HG02642 (cell line): ENCODE results near the gene ABLIM1.

Experiments used
- ATAC-seq: cut with Tn5 transposase; IDR thresholded peaks from one replicate; pipeline ENCODE4 v1.9.1; 2021; ENCODE audit warnings: mild to moderate bottlenecking; ENCODE audit not compliant: unreplicated experiment, poor library complexity

Gene ABLIM1

GRCh38 chr10:114526126-114526503 is 132.0 kb downstream of the ABLIM1 start:
- ATAC-seq, result peak; percentile 45

- ATAC-seq, result no peak
Observed at GRCh38 chr10:114525368-114525949, 132.6 kb downstream of the ABLIM1 start.

GRCh38 chr10:114523876-114524275 is 134.2 kb downstream of the ABLIM1 start:
- no peak for ATAC-seq

- no peak for ATAC-seq
Observed at GRCh38 chr10:114521255-114521654, 136.8 kb downstream of the ABLIM1 start.

GRCh38 chr10:114520453-114520852 is 137.6 kb downstream of the ABLIM1 start:
- ATAC-seq, result no peak

GRCh38 chr10:114519756-114520293 is 138.2 kb downstream of the ABLIM1 start:
- ATAC-seq, result no peak

- no peak for ATAC-seq
Observed at GRCh38 chr10:114519306-114519669, 138.8 kb downstream of the ABLIM1 start.

GRCh38 chr10:114518401-114519305 is 139.4 kb downstream of the ABLIM1 start:
- no peak for ATAC-seq

GRCh38 chr10:114517368-114518250 is 140.5 kb downstream of the ABLIM1 start:
- ATAC-seq, result no peak

GRCh38 chr10:114516356-114516755 is 141.7 kb downstream of the ABLIM1 start:
- no peak for ATAC-seq

- ATAC-seq, result no peak
Observed at GRCh38 chr10:114515298-114515914, 142.7 kb downstream of the ABLIM1 start.

GRCh38 chr10:114513381-114513792 is 144.7 kb downstream of the ABLIM1 start:
- no peak for ATAC-seq

- no peak for ATAC-seq
Observed at GRCh38 chr10:114511881-114512280, 146.2 kb downstream of the ABLIM1 start.

GRCh38 chr10:114508376-114508775 is 149.7 kb downstream of the ABLIM1 start:
- no peak for ATAC-seq

- no peak for ATAC-seq
Observed at GRCh38 chr10:114507449-114507848, 150.6 kb downstream of the ABLIM1 start.

GRCh38 chr10:114506871-114507385 is 151.1 kb downstream of the ABLIM1 start:
- ATAC-seq, result no peak

GRCh38 chr10:114504769-114505579 is 153.1 kb downstream of the ABLIM1 start:
- no peak for ATAC-seq

- ATAC-seq, result no peak
Observed at GRCh38 chr10:114502074-114502473, 156.0 kb downstream of the ABLIM1 start.

GRCh38 chr10:114501650-114502049 is 156.4 kb downstream of the ABLIM1 start:
- ATAC-seq, result no peak
